A549 (cell line): ENCODE results near the gene CACNA1I. TPM values are rescaled to one million over a fixed set of nuclear protein-coding genes. Genes with fewer than 3 reads are reported as not detected.

Source experiments
- ATAC-seq, 2 experiments: fragments of 200-7000 bp in 1 of 2; fragments of >200 bp in 1 of 2; cut with Nextera tagmentation in 1 of 2; cut with Tn5 transposase in 1 of 2; 3 replicates each; pipeline versions ENCODE4 v1.8.0 to v1.9.1; 2018 to 2020; ENCODE audit warnings: mild to moderate bottlenecking in 1 of 2, moderate library complexity in 1 of 2
- CTCF ChIA-PET: fragments of 300-600 bp; sonication (Branson Sonifier 250); formaldehyde crosslinking; extraction: SDS; loops from one replicate; lab custom pipeline; 2021; ENCODE audit warnings: antibody characterized with exemption, inconsistent platforms; lab: Yijun Ruan, JAX
- POLR2A ChIA-PET: fragments of 350-600 bp; formaldehyde crosslinking; extraction: SDS; loops from one replicate; lab custom pipeline; 2021; ENCODE audit warnings: antibody characterized with exemption, inconsistent platforms; lab: Yijun Ruan, JAX
- DNase-seq, 2 experiments: peaks; one replicate each; pipeline versions ENCODE4 v3.0.0 to v3.0.0-alpha.2; 2011 to 2016; ENCODE audit warnings: low read depth in 1 of 2, low spot score in 1 of 2
- FAIRE-seq: peaks from 2 replicates; lab custom pipeline; 2011; peaks lifted over from hg19 to GRCh38; lab: Jason Lieb, UNC
- H3K27ac ChIP-seq, 2 experiments: fragments of >200 bp; sonication (Bioruptor Twin); formaldehyde crosslinking; 3 replicates each; pipeline ENCODE4 v1.5.1; 2016 to 2017
- H3K4me1 ChIP-seq: fragments of >200 bp; sonication (Bioruptor Twin); formaldehyde crosslinking; 3 replicates; pipeline ENCODE4 v1.6.1; 2016
- H3K4me2 ChIP-seq: fragments of >200 bp; sonication (Bioruptor Twin); formaldehyde crosslinking; 3 replicates; pipeline ENCODE4 v1.6.1; 2016
- H3K4me3 ChIP-seq: fragments of >200 bp; sonication (Bioruptor Twin); formaldehyde crosslinking; 3 replicates; pipeline ENCODE4 v1.5.1; 2016
- H3K9me3 ChIP-seq: fragments of >200 bp; sonication (Bioruptor Twin); formaldehyde crosslinking; 3 replicates; pipeline ENCODE4 v1.6.1; 2016
- ATOH8 ChIP-seq: fragments of 250-450 bp; sonication (Bioruptor Pico); IDR thresholded peaks from 2 replicates; pipeline ENCODE4 v1.5.0; 2020; ENCODE audit warnings: low read depth, mild to moderate bottlenecking, moderate library complexity
- BHLHE40 ChIP-seq: IDR thresholded peaks from 2 replicates; pipeline ENCODE4 v1.6.1; 2012; ENCODE audit warnings: low read depth, low read length, inconsistent platforms
- CBX8 ChIP-seq: fragments of 200-600 bp; sonication (generic); IDR thresholded peaks from 2 replicates; pipeline ENCODE4 v1.6.1; 2016
- CEBPB ChIP-seq, 2 experiments: fragments of >200 bp in 1 of 2; sonication (Bioruptor Twin) in 1 of 2; formaldehyde crosslinking in 1 of 2; IDR thresholded peaks; 2 replicates each; pipeline ENCODE4 v1.6.1; 2012 to 2016
- E2F6 ChIP-seq: IDR thresholded peaks from 2 replicates; pipeline ENCODE4 v1.6.1; 2012; ENCODE audit warnings: low read depth, borderline replicate concordance
- EHMT2 ChIP-seq: fragments of 200-600 bp; sonication (generic); IDR thresholded peaks from 2 replicates; pipeline ENCODE4 v1.6.1; 2016; ENCODE audit warnings: antibody characterized with exemption, low read depth, mild to moderate bottlenecking, moderate library complexity
- HEYL ChIP-seq: fragments of 250-450 bp; sonication (Bioruptor Pico); IDR thresholded peaks from 2 replicates; pipeline ENCODE4 v1.8.0; 2021; ENCODE audit warnings: mild to moderate bottlenecking, moderate library complexity
- HMGXB4 ChIP-seq: fragments of 250-450 bp; sonication (Bioruptor Pico); IDR thresholded peaks from 2 replicates; pipeline ENCODE4 v1.5.0; 2021; ENCODE audit warnings: mild to moderate bottlenecking, moderate library complexity, borderline replicate concordance
- MAFK ChIP-seq: fragments of 450-650 bp; IDR thresholded peaks from 2 replicates; pipeline ENCODE4 v1.6.1; 2014; ENCODE audit not compliant: partially characterized antibody
- MAZ ChIP-seq: fragments of 150-350 bp; IDR thresholded peaks from 2 replicates; pipeline ENCODE4 v1.6.1; 2014; ENCODE audit warnings: antibody characterized with exemption, low read depth, low read length, borderline replicate concordance
- MYC ChIP-seq: IDR thresholded peaks from 2 replicates; pipeline ENCODE4 v1.6.1; 2012; ENCODE audit warnings: mild to moderate bottlenecking, inconsistent platforms, low read length, improper control_type of control experiment, borderline replicate concordance
- NPAS2 ChIP-seq: fragments of 250-450 bp; sonication (Bioruptor Pico); IDR thresholded peaks from 2 replicates; pipeline ENCODE4 v1.8.0; 2022; ENCODE audit warnings: mild to moderate bottlenecking, moderate library complexity, borderline replicate concordance
- PBX3 ChIP-seq: IDR thresholded peaks from 2 replicates; pipeline ENCODE4 v1.6.1; 2012
- POLR2AphosphoS2 ChIP-seq: conservative IDR thresholded peaks from 2 replicates; pipeline ENCODE4 v1.6.1; 2012; ENCODE audit warnings: low read length, improper control_type of control experiment, inconsistent platforms
- RAD21 ChIP-seq, 2 experiments: fragments of >200 bp in 1 of 2; sonication (Bioruptor Twin) in 1 of 2; formaldehyde crosslinking in 1 of 2; IDR thresholded peaks in 1 of 2; conservative IDR thresholded peaks in 1 of 2; 2 replicates in 1 of 2; 3 replicates in 1 of 2; pipeline ENCODE4 v1.6.1; 2012 to 2018; ENCODE audit warnings: inconsistent platforms in 1 of 2
- RNF2 ChIP-seq: fragments of 200-600 bp; sonication (generic); IDR thresholded peaks from 2 replicates; pipeline ENCODE4 v1.6.1; 2016; ENCODE audit warnings: low read depth, mild to moderate bottlenecking, antibody characterized with exemption, moderate library complexity, borderline replicate concordance
- SMC3 ChIP-seq: fragments of >200 bp; sonication (Bioruptor Twin); formaldehyde crosslinking; IDR thresholded peaks from 3 replicates; pipeline ENCODE4 v1.6.1; 2018; ENCODE audit warnings: inconsistent platforms
- ZFP36 ChIP-seq: fragments of 450-650 bp; IDR thresholded peaks from 2 replicates; pipeline ENCODE4 v1.6.1; 2014; ENCODE audit warnings: borderline replicate concordance; ENCODE audit not compliant: partially characterized antibody
- WGBS: methylation state at CpG from one replicate; pipeline ENCODE4 v1.1.6; 2017; ENCODE audit errors: missing lambda C conversion rate; 5-methylcytosine and 5-hydroxymethylcytosine counted together
- polyA plus RNA-seq, 4 experiments: library from polyadenylated mRNA; depleted of rRNA in 3 of 4; stranded (reverse); fragments of >200 nt; fragmentation: RNase III in 1 of 4; extraction: RNeasy Plus Mini Kit Qiagen cat#74134 plus additional on column Dnase treatment in 1 of 4; gene quantifications; 2 replicates in 3 of 4; 3 replicates in 1 of 4; pipeline ENCODE4 v1.2.3, GENCODE V29; 2011 to 2017

Gene CACNA1I
- polyA plus RNA-seq, 2 of the 4 experiments (the other 2 are of a cell fraction): 0.03 to 0.13 TPM

- H3K4me1 ChIP-seq: peaks cover 23% of the 10 kb centered on the region
- TF ChIP-seq ZFP36 (peak; percentile 77), EHMT2 (no peak)
- TF ChIP-seq, all 56 proteins: peak for 1
- no peak overlapping the region for H3K4me3 ChIP-seq
- DNase-seq: peak in 1 of 2 experiments; percentile 22
- ATAC-seq: peak in 1 of 2 experiments; percentile 54; a peak in 4 of 6 replicates
- CTCF ChIA-PET: interaction anchor here (1.3 to 1.6 kb wide), 2 partner anchors 59 to 442 kb away, joined by 3 to 4 read pairs; no protein-coding TSS in a partner anchor
- no peak for FAIRE-seq
- 85% methylated on average over 7 of the region's 12 CpGs for WGBS
- POLR2A ChIA-PET: interaction anchor here (0.8 kb wide), 1 partner anchor 17 kb away, joined by 3 read pairs; no protein-coding TSS in a partner anchor
- no peaks in the 10 kb centered on the region for H3K9me3 ChIP-seq
- peak overlapping the region; percentile 55 to 85 for H3K27ac ChIP-seq
- peak overlapping the region; percentile 69 for H3K4me2 ChIP-seq
Observed at GRCh38 chr22:39593066-39593930, 22.7 kb downstream of the CACNA1I start.

GRCh38 chr22:39593931-39594285 lies 23.4 kb downstream of the CACNA1I start:
- no peak for DNase-seq
- Histone ChIP-seq H3K4me2 (no peak overlapping the region; the same call in 2 of the 3 replicates), H3K4me1 (peaks cover 23% of the 10 kb centered on the region), H3K4me3 (no peak overlapping the region), H3K9me3 (no peaks in the 10 kb centered on the region), H3K27ac (peak overlapping the region; percentile 55 to 85)
- no peak for FAIRE-seq
- TF ChIP-seq EHMT2 (no peak), POLR2AphosphoS2 (no peak), MAZ (no peak), PBX3 (no peak), ATOH8 (CRISPR knock-in tag) (no peak), MYC (no peak)
- POLR2A ChIA-PET: no interaction called here
- CTCF ChIA-PET: interaction anchor here (1.3 to 1.6 kb wide), 2 partner anchors 59 to 442 kb away, joined by 3 to 4 read pairs; no protein-coding TSS in a partner anchor
- 76% methylated on average over 5 of the region's 6 CpGs for WGBS
- ATAC-seq: no peak

- peaks cover 23% of the 10 kb centered on the region for H3K4me1 ChIP-seq
- peak overlapping the region in 1 of 2 experiments; percentile 85; a peak in 2 of 6 replicates for H3K27ac ChIP-seq
- H3K4me2 ChIP-seq: no peak overlapping the region
- no peak for TF ChIP-seq SMC3
- TF ChIP-seq HEYL (CRISPR knock-in tag): no peak
- TF ChIP-seq ZFP36: no peak
- no peak for TF ChIP-seq MYC
- TF ChIP-seq CEBPB (IDR thresholded peaks at IDR 0.05): no peak
- TF ChIP-seq EHMT2: no peak
- H3K9me3 ChIP-seq: no peaks in the 10 kb centered on the region
- no peak for DNase-seq
- no peak overlapping the region for H3K4me3 ChIP-seq
- no peak for FAIRE-seq
- ChIA-PET CTCF (interaction anchor here (1.3 to 1.6 kb wide), 2 partner anchors 60 to 441 kb away, joined by 3 to 4 read pairs; no protein-coding TSS in a partner anchor), POLR2A (no interaction called here)
- 69% methylated on average over 7 of the region's 7 CpGs for WGBS
- ATAC-seq: no peak
Observed at GRCh38 chr22:39594411-39594810, 23.9 kb downstream of the CACNA1I start.

- H3K4me1 ChIP-seq: peaks cover 23% of the 10 kb centered on the region
- DNase-seq (no peak), ATAC-seq (no peak), FAIRE-seq (no peak)
- POLR2A ChIA-PET: no interaction called here
- no peak overlapping the region for H3K27ac ChIP-seq
- no peak overlapping the region for H3K4me2 ChIP-seq
- 87% methylated on average over 12 of the region's 12 CpGs for WGBS
- H3K9me3 ChIP-seq: no peaks in the 10 kb centered on the region
- no peak for TF ChIP-seq HMGXB4 (CRISPR knock-in tag)
- no peak for TF ChIP-seq CBX8
- no peak for TF ChIP-seq RNF2
- TF ChIP-seq ATOH8 (CRISPR knock-in tag): no peak
- TF ChIP-seq NPAS2: no peak
- TF ChIP-seq BHLHE40: no peak
- no peak for TF ChIP-seq RAD21 (conservative IDR thresholded peaks at IDR 0.05 in 1 of 2, IDR thresholded peaks at IDR 0.05 in 1 of 2)
- TF ChIP-seq MAFK: no peak
- no peak for TF ChIP-seq E2F6
- TF ChIP-seq POLR2AphosphoS2: no peak
- TF ChIP-seq, all 56 proteins: peak for 0
- no peak overlapping the region for H3K4me3 ChIP-seq
- CTCF ChIA-PET: interaction anchor here (0.5 to 0.8 kb wide), 2 partner anchors 27 to 433 kb away, joined by 3 read pairs; no protein-coding TSS in a partner anchor
Observed at GRCh38 chr22:39595622-39596172, 25.1 kb downstream of the CACNA1I start.
